HCT116 (cell line): ENCODE measurements around the gene ZSWIM6. TPM values are rescaled to one million over a fixed set of nuclear protein-coding genes. Genes with fewer than 3 reads are reported as not detected.
A peak's percentile ranks its signal among the peaks of the same experiment; 100 is the strongest.

ENCODE experiments used
- ATAC-seq: fragments of 200-7000 bp; cut with Tn5 transposase; 2 replicates; pipeline ENCODE4 v1.9.1; 2020; ENCODE audit warnings: mild to moderate bottlenecking, moderate library complexity
- BruUV-seq: library from RNA; stranded (reverse); fragments of 400-500 nt; replicated peaks from 2 replicates; lab custom pipeline; 2021; lab: Mats Ljungman, UMichigan
- CTCF ChIA-PET: fragments of 300-600 bp; sonication (Branson Sonifier 250); formaldehyde crosslinking; loops from one replicate; lab custom pipeline; 2021; ENCODE audit warnings: antibody characterized with exemption; lab: Charles Lee
- POLR2A ChIA-PET: fragments of 300-600, 350-600 bp; sonication (Branson Sonifier 250); formaldehyde crosslinking; loops from one replicate; lab custom pipeline; 2021; ENCODE audit warnings: antibody characterized with exemption; lab: Charles Lee
- RAD21 ChIA-PET, 2 experiments: fragments of 300-600 bp; sonication (Branson Sonifier 250); formaldehyde crosslinking; loops; one replicate each; lab custom pipeline; 2023; ENCODE audit warnings: low total read pairs in 2 of 2; ENCODE audit not compliant: uncharacterized antibody in 2 of 2, unreplicated experiment in 2 of 2, low non-redundant PET in 1 of 2; lab: Charles Lee
- DNase-seq: peaks from one replicate; pipeline ENCODE4 v3.0.0-alpha.2; 2010; ENCODE audit warnings: low read depth, low spot score
- H2AFZ ChIP-seq: fragments of 200-600 bp; shearing (Covaris generic), sonication (generic); 2 replicates; pipeline ENCODE4 v1.6.1; 2017; ENCODE audit warnings: low read depth, mixed run types, mixed read lengths, antibody characterized with exemption, low read length; ENCODE audit not compliant: poor library complexity, severe bottlenecking
- H3K27ac ChIP-seq: 2 replicates; pipeline ENCODE4 v1.5.1; 2012; ENCODE audit warnings: low read depth, low read length
- H3K27me3 ChIP-seq: fragments of 200-600 bp; sonication (generic); 2 replicates; pipeline ENCODE4 v1.6.1; 2016; ENCODE audit warnings: mixed run types, low read length, mixed read lengths; ENCODE audit not compliant: insufficient read depth
- H3K36me3 ChIP-seq, 2 experiments: fragments of 200-500 bp in 1 of 2; fragments of 200-600 bp in 1 of 2; sonication (Bioruptor generic) in 1 of 2; sonication (generic) in 1 of 2; 2 replicates each; pipeline versions ENCODE4 v1.5.1 to v1.6.1; 2014 to 2016; ENCODE audit warnings: low read length in 2 of 2, inconsistent platforms in 1 of 2, mixed read lengths in 1 of 2, mixed run types in 1 of 2; ENCODE audit not compliant: insufficient read depth in 2 of 2, control insufficient read depth in 1 of 2
- H3K4me1 ChIP-seq, 2 experiments: fragments of 200-600 bp in 1 of 2; sonication (generic) in 1 of 2; 2 replicates each; pipeline versions ENCODE4 v1.5.1 to v1.6.1; 2012 to 2017; ENCODE audit warnings: low read length in 2 of 2, inconsistent platforms in 1 of 2, mild to moderate bottlenecking in 1 of 2, mixed read lengths in 1 of 2, mixed run types in 1 of 2, moderate library complexity in 1 of 2; ENCODE audit not compliant: insufficient read depth in 2 of 2, control insufficient read depth in 1 of 2
- H3K4me2 ChIP-seq: fragments of 200-600 bp; sonication (generic); 2 replicates; pipeline ENCODE4 v1.6.1; 2017; ENCODE audit warnings: mixed run types, low read length, mixed read lengths
- H3K4me3 ChIP-seq, 2 experiments: fragments of 200-600 bp in 1 of 2; sonication (generic) in 1 of 2; replicated peaks in 1 of 2; 2 replicates each; pipeline ENCODE4 v1.5.1; 2011 to 2016; ENCODE audit warnings: low read length in 2 of 2, control low read depth in 1 of 2, low read depth in 1 of 2, mild to moderate bottlenecking in 1 of 2, mixed read lengths in 1 of 2, mixed run types in 1 of 2
- H3K79me2 ChIP-seq: fragments of 200-600 bp; sonication (generic); 2 replicates; pipeline ENCODE4 v1.6.1; 2017; ENCODE audit warnings: mild to moderate bottlenecking, mixed run types, low read length, moderate library complexity, mixed read lengths; ENCODE audit not compliant: insufficient read depth
- H3K9ac ChIP-seq: fragments of 200-600 bp; sonication (generic); 2 replicates; pipeline ENCODE4 v1.6.1; 2016; ENCODE audit warnings: low read length, mixed read lengths
- H3K9me2 ChIP-seq: fragments of 200-600 bp; sonication (generic), shearing (Covaris generic); 2 replicates; pipeline ENCODE4 v1.6.1; 2017; ENCODE audit warnings: mixed run types, mild to moderate bottlenecking, moderate library complexity; ENCODE audit not compliant: insufficient read depth
- H3K9me3 ChIP-seq, 2 experiments: fragments of 200-500 bp in 1 of 2; fragments of 200-600 bp in 1 of 2; sonication (Bioruptor generic) in 1 of 2; sonication (generic) in 1 of 2; 2 replicates each; pipeline ENCODE4 v1.6.1; 2014 to 2017; ENCODE audit warnings: low read length in 2 of 2, mixed read lengths in 2 of 2, inconsistent platforms in 1 of 2, low read depth in 1 of 2, mild to moderate bottlenecking in 1 of 2, mixed run types in 1 of 2, moderate library complexity in 1 of 2; ENCODE audit not compliant: control insufficient read depth in 1 of 2, insufficient read depth in 1 of 2
- H4K20me1 ChIP-seq: fragments of 200-600 bp; sonication (generic), shearing (Covaris generic); 2 replicates; pipeline ENCODE4 v1.6.1; 2017; ENCODE audit warnings: mixed run types, mild to moderate bottlenecking, moderate library complexity; ENCODE audit not compliant: insufficient read depth
- YY1 ChIP-seq: IDR thresholded peaks from 2 replicates; pipeline ENCODE4 v1.6.1; 2011; ENCODE audit warnings: low read length, low read depth, moderate library complexity, mild to moderate bottlenecking; ENCODE audit not compliant: insufficient replicate concordance; ENCODE audit errors: extremely low read depth
- ZNF274 ChIP-seq: fragments of 200-500 bp; sonication (Bioruptor generic); IDR thresholded peaks from 2 replicates; pipeline ENCODE4 v1.6.1; 2014; ENCODE audit warnings: mild to moderate bottlenecking, low read depth, low read length, inconsistent platforms
- intact Hi-C: fragments of 100-400 bp; cut with micrococcal nuclease; formaldehyde crosslinking; loops from 2 replicates; pipeline ENCODE4 v1.10.0; 2022
- total RNA-seq: library from RNA; stranded (reverse); gene quantifications from one replicate; pipeline ENCODE4 v1.2.1, GENCODE V29; 2021; ENCODE audit not compliant: unreplicated experiment
- TF ChIP-seq, protein P1 (sequence below), 3 experiments: fragments of 200-600 bp in 1 of 3; sonication (generic) in 1 of 3; IDR thresholded peaks in 2 of 3; conservative IDR thresholded peaks in 1 of 3; 2 replicates each; pipeline ENCODE4 v1.5.1; 2012 to 2017; ENCODE audit warnings: low read depth in 2 of 3, low read length in 2 of 3, antibody characterized with exemption in 1 of 3, borderline replicate concordance in 1 of 3, control low read depth in 1 of 3, mild to moderate bottlenecking in 1 of 3, mixed read lengths in 1 of 3, mixed run types in 1 of 3, moderate library complexity in 1 of 3; ENCODE audit not compliant: insufficient read depth in 1 of 3
- TF ChIP-seq, protein P2 (sequence below): IDR thresholded peaks from 2 replicates; pipeline ENCODE4 v1.6.1; 2012

Gene ZSWIM6
- total RNA-seq, 1 experiment from 2014 or later = 7.4 TPM

DNA sequence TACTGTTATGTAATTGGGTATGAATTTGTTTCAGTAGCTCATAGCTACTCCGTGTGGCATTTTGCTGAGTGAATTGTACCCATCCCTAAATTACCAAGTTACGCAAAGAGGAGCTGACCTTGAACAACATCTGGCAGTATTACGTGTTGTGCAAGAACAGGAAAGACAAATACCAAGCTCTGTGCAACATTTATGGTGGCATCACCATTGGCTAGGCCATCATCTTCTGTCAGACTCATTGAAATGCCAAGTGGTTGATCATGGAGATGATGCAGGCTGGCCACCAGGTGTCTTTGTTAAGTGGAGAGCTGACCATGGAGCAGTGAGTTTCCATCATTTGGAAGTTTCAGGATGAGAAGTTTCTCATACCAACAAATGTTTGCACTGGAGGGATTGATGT, 15.0 kb downstream of the ZSWIM6 start:
- Histone ChIP-seq H3K9me3 (no peaks in the 10 kb centered on the region), H2AFZ (no peak overlapping the region), H3K4me3 (no peak overlapping the region), H3K4me1 (peaks cover 3 to 4% of the 10 kb centered on the region in 2 experiments; a peak in 2 of 4 replicates), H3K79me2 (peaks cover 85% of the 10 kb centered on the region), H3K9me2 (no peaks in the 10 kb centered on the region), H3K27ac (no peak overlapping the region), H3K4me2 (no peak overlapping the region), H3K27me3 (no peaks in the 10 kb centered on the region), H3K9ac (no peak overlapping the region), H4K20me1 (no peaks in the 10 kb centered on the region; the same call in 1 of the 2 replicates), H3K36me3 (no peaks in the 10 kb centered on the region)
- no TSS peak for BruUV-seq
- DNase-seq (no peak), ATAC-seq (no peak)
- POLR2A ChIA-PET = no interaction called here
- CTCF ChIA-PET = no interaction called here
- intact Hi-C loops = no loop called here
- no peak for TF ChIP-seq ZNF274
- TF ChIP-seq, protein P1, sequence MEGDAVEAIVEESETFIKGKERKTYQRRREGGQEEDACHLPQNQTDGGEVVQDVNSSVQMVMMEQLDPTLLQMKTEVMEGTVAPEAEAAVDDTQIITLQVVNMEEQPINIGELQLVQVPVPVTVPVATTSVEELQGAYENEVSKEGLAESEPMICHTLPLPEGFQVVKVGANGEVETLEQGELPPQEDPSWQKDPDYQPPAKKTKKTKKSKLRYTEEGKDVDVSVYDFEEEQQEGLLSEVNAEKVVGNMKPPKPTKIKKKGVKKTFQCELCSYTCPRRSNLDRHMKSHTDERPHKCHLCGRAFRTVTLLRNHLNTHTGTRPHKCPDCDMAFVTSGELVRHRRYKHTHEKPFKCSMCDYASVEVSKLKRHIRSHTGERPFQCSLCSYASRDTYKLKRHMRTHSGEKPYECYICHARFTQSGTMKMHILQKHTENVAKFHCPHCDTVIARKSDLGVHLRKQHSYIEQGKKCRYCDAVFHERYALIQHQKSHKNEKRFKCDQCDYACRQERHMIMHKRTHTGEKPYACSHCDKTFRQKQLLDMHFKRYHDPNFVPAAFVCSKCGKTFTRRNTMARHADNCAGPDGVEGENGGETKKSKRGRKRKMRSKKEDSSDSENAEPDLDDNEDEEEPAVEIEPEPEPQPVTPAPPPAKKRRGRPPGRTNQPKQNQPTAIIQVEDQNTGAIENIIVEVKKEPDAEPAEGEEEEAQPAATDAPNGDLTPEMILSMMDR (IDR thresholded peaks at IDR 0.05 in 2 of 3, conservative IDR thresholded peaks at IDR 0.05 in 1 of 3; ENCODE audit: borderline replicate concordance in 1 of 3, insufficient read depth in 1 of 3, low read depth in 2 of 3, low read length in 2 of 3) = 0 out of 6 replicates have a peak, but pooled peaks of 1 of the 3 experiments have one; percentile 15
- RAD21 ChIA-PET = no interaction called here

DNA sequence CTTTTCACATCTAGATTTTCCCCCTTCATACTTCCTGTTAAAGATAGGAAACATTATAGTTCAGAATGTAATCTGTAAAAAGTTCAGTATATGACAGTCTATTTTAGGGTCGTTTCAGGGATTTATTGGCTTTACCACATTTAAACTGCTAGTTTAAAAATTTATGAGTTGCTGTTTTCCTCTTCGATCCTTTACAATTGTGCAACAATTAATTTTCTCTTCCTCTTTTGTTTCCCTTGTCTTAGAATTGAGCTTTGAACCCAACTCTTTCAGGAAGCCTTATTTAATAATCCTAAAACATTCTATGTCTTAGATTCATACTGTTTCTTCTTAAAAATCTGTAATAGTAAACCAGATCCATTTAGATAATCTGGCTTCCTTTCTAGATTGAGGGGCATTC, 16.4 kb downstream of the ZSWIM6 start:
- no peak overlapping the region for H3K4me2 ChIP-seq
- no peak overlapping the region for H3K27ac ChIP-seq
- H3K4me3 ChIP-seq = no peak overlapping the region
- TF ChIP-seq, protein P2, sequence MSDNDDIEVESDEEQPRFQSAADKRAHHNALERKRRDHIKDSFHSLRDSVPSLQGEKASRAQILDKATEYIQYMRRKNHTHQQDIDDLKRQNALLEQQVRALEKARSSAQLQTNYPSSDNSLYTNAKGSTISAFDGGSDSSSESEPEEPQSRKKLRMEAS = no peak
- TF ChIP-seq YY1 = no peak
- no peaks in the 10 kb centered on the region for H3K4me1 ChIP-seq
- no peaks in the 10 kb centered on the region for H3K27me3 ChIP-seq
- intact Hi-C loops = no loop called here
- H3K9me2 ChIP-seq = no peaks in the 10 kb centered on the region
- POLR2A ChIA-PET = no interaction called here
- ATAC-seq (no peak), DNase-seq (no peak)
- BruUV-seq = no TSS peak
- peaks cover 83% of the 10 kb centered on the region for H3K79me2 ChIP-seq
- H4K20me1 ChIP-seq = no peaks in the 10 kb centered on the region
- no peaks in the 10 kb centered on the region for H3K36me3 ChIP-seq
- H3K9ac ChIP-seq = no peak overlapping the region
- CTCF ChIA-PET = no interaction called here
- H2AFZ ChIP-seq = no peak overlapping the region
- no peaks in the 10 kb centered on the region for H3K9me3 ChIP-seq
- RAD21 ChIA-PET = no interaction called here
